ENCODE data around the gene ATXN10.

Gene ATXN10

DNA sequence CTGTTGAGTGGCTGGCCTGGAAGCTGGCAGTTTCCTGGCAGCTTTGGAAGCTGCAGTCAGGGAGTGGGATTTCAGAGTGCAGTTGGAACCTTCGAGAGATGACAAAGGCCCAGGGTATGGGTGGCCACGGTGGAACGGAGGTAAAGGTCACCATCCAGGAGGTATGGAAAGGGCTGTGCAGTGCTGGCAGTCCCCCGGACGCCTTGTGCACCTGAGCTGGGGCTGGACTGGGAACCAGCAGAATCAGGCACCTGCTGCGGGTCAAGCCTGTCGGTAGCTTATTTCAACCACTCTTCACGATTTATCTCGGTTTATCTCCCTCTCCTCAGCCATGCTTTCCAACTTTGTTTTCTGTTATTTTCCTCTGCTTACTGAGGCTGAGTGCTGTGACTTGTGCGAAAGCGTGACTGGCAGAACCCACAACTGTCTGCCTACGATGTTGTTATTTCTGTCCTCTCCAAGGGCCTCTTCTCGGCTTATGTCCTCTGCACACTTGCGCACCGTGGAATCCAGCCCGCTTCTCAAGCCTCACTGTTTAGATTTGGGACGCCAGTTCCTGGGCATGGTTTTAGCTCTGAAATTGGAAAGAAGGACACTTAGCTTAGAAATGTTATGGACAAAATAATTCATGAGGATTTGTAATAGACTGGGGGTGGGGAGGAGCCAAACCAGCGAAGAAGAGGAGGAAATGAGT, 24.0 kb upstream of the ATXN10 start:
- TF ChIP-seq, protein P1, sequence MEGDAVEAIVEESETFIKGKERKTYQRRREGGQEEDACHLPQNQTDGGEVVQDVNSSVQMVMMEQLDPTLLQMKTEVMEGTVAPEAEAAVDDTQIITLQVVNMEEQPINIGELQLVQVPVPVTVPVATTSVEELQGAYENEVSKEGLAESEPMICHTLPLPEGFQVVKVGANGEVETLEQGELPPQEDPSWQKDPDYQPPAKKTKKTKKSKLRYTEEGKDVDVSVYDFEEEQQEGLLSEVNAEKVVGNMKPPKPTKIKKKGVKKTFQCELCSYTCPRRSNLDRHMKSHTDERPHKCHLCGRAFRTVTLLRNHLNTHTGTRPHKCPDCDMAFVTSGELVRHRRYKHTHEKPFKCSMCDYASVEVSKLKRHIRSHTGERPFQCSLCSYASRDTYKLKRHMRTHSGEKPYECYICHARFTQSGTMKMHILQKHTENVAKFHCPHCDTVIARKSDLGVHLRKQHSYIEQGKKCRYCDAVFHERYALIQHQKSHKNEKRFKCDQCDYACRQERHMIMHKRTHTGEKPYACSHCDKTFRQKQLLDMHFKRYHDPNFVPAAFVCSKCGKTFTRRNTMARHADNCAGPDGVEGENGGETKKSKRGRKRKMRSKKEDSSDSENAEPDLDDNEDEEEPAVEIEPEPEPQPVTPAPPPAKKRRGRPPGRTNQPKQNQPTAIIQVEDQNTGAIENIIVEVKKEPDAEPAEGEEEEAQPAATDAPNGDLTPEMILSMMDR (IDR thresholded peaks at IDR 0.05; ENCODE audit: poor library complexity, severe bottlenecking): no peak
- no peak for DNase-seq (ENCODE audit: low spot score)
- Histone ChIP-seq H3K27me3 (ENCODE audit: insufficient read depth, poor library complexity, severe bottlenecking) (no peaks in the 10 kb centered on the region), H3K36me3 (ENCODE audit: low read depth) (no peaks in the 10 kb centered on the region), H3K4me1 (ENCODE audit: insufficient read depth, poor library complexity, severe bottlenecking) (peaks cover 5% of the 10 kb centered on the region), H3K9me3 (ENCODE audit: severe bottlenecking) (no peaks in the 10 kb centered on the region), H3K4me3 (ENCODE audit: severe bottlenecking) (no peak overlapping the region), H3K27ac (ENCODE audit: poor library complexity, severe bottlenecking) (no peak overlapping the region)
- no peak for ATAC-seq (ENCODE audit: low read depth)

GRCh38 chr22:45648301-45649117, 23.1 kb upstream of the ATXN10 start:
- TF ChIP-seq, protein P1 (IDR thresholded peaks at IDR 0.05; ENCODE audit: poor library complexity, severe bottlenecking): no peak
- H3K4me1 ChIP-seq (ENCODE audit: insufficient read depth, poor library complexity, severe bottlenecking): no peaks in the 10 kb centered on the region
- no peak overlapping the region for H3K4me3 ChIP-seq (ENCODE audit: severe bottlenecking)
- ATAC-seq (ENCODE audit: low read depth) (no peak), DNase-seq (ENCODE audit: low spot score) (no peak)
- no peaks in the 10 kb centered on the region for H3K9me3 ChIP-seq (ENCODE audit: severe bottlenecking)
- no peaks in the 10 kb centered on the region for H3K27me3 ChIP-seq (ENCODE audit: insufficient read depth, poor library complexity, severe bottlenecking)
- H3K36me3 ChIP-seq (ENCODE audit: low read depth): no peaks in the 10 kb centered on the region
- H3K27ac ChIP-seq (ENCODE audit: poor library complexity, severe bottlenecking): no peak overlapping the region

DNA sequence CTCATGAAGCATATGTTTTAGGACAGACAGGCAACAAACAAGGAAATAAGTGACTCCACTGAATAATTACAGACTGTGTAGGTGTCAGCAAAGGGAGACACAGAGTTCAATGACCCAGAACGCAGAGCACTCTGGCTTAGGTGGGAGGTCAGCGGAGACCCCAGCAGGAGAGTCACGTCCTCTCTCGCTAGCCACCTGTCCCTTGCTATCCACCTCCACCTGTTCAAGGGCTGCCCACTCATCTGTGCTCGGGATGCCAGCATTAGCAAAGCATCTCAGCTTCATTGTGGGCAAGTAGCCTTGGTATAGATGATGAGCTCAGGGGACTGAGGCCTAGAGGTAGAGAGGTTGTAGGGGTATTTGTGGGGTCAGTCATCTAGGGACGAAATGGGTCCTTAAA, 21.8 kb upstream of the ATXN10 start:
- Histone ChIP-seq H3K4me1 (ENCODE audit: insufficient read depth, poor library complexity, severe bottlenecking) (no peaks in the 10 kb centered on the region), H3K27ac (ENCODE audit: poor library complexity, severe bottlenecking) (no peak overlapping the region), H3K4me3 (ENCODE audit: severe bottlenecking) (no peak overlapping the region), H3K27me3 (ENCODE audit: insufficient read depth, poor library complexity, severe bottlenecking) (no peaks in the 10 kb centered on the region), H3K9me3 (ENCODE audit: severe bottlenecking) (no peaks in the 10 kb centered on the region), H3K36me3 (ENCODE audit: low read depth) (no peaks in the 10 kb centered on the region)
- ATAC-seq (ENCODE audit: low read depth) (no peak), DNase-seq (ENCODE audit: low spot score) (no peak)
- TF ChIP-seq, protein P1 (IDR thresholded peaks at IDR 0.05; ENCODE audit: poor library complexity, severe bottlenecking): no peak

DNA sequence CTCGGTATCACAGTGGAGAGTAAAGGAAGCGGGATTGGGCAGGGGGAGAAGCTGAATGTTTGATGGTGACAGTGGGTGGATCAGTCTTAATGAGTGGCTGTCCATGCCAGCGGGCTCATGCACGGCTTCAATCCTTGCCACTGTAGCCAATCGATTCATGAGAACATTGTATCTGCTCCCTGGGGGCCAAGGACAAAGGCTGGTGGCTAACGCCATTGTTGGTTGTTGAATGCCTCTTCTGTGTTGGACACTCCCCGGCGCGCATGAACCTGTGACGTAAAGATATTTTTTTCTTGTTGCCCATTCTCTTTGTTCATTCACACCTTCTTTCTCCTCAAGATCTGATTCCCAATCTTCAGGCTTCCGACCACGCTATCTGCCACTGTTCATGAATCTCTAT, 20.9 kb upstream of the ATXN10 start:
- no peaks in the 10 kb centered on the region for H3K27me3 ChIP-seq (ENCODE audit: insufficient read depth, poor library complexity, severe bottlenecking)
- DNase-seq (ENCODE audit: low spot score) (no peak), ATAC-seq (ENCODE audit: low read depth) (no peak)
- no peaks in the 10 kb centered on the region for H3K36me3 ChIP-seq (ENCODE audit: low read depth)
- no peak overlapping the region for H3K4me3 ChIP-seq (ENCODE audit: severe bottlenecking)
- no peaks in the 10 kb centered on the region for H3K4me1 ChIP-seq (ENCODE audit: insufficient read depth, poor library complexity, severe bottlenecking)
- TF ChIP-seq, protein P1 (IDR thresholded peaks at IDR 0.05; ENCODE audit: poor library complexity, severe bottlenecking): no peak
- H3K27ac ChIP-seq (ENCODE audit: poor library complexity, severe bottlenecking): no peak overlapping the region
- no peaks in the 10 kb centered on the region for H3K9me3 ChIP-seq (ENCODE audit: severe bottlenecking)

All from RWPE2 (cell line).